ENCODE results near the gene MEGF10.

Gene MEGF10

GRCh38 chr5:127440831-127441230, 150.2 kb downstream of the MEGF10 start:
- TF ChIP-seq EZH2 (IDR thresholded peaks at IDR 0.05; ENCODE audit: borderline replicate concordance, low read depth, low read length, severe bottlenecking) = no peak
- TF ChIP-seq, protein P1, sequence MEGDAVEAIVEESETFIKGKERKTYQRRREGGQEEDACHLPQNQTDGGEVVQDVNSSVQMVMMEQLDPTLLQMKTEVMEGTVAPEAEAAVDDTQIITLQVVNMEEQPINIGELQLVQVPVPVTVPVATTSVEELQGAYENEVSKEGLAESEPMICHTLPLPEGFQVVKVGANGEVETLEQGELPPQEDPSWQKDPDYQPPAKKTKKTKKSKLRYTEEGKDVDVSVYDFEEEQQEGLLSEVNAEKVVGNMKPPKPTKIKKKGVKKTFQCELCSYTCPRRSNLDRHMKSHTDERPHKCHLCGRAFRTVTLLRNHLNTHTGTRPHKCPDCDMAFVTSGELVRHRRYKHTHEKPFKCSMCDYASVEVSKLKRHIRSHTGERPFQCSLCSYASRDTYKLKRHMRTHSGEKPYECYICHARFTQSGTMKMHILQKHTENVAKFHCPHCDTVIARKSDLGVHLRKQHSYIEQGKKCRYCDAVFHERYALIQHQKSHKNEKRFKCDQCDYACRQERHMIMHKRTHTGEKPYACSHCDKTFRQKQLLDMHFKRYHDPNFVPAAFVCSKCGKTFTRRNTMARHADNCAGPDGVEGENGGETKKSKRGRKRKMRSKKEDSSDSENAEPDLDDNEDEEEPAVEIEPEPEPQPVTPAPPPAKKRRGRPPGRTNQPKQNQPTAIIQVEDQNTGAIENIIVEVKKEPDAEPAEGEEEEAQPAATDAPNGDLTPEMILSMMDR (IDR thresholded peaks at IDR 0.05; ENCODE audit: borderline replicate concordance, extremely low read depth, low read length, poor library complexity, severe bottlenecking) = no peak
- no peaks in the 10 kb centered on the region for H3K79me2 ChIP-seq (ENCODE audit: insufficient read depth, low read length)
- H3K36me3 ChIP-seq (ENCODE audit: insufficient read depth, low read length) = no peaks in the 10 kb centered on the region
- no peak overlapping the region for H2AFZ ChIP-seq (ENCODE audit: low read depth, low read length)
- H3K27me3 ChIP-seq (ENCODE audit: insufficient read depth, low read length, poor library complexity) = peaks cover 5% of the 10 kb centered on the region
- no peaks in the 10 kb centered on the region for H4K20me1 ChIP-seq (ENCODE audit: insufficient read depth, low read length)
- no peak overlapping the region for H3K4me3 ChIP-seq (ENCODE audit: low read depth in 1 of 2, low read length in 2 of 2)
- H3K9me3 ChIP-seq (ENCODE audit: insufficient read depth, low read length, severe bottlenecking) = no peaks in the 10 kb centered on the region
- H3K27ac ChIP-seq (ENCODE audit: low read length) = no peak overlapping the region
- ATAC-seq (ENCODE audit: insufficient read depth, low read depth) (no peak), DNase-seq (no peak)
- no peak overlapping the region for H3K4me2 ChIP-seq (ENCODE audit: insufficient read depth, low read length)
- no peaks in the 10 kb centered on the region for H3K4me1 ChIP-seq (ENCODE audit: insufficient read depth, low read length)
- no peak overlapping the region for H3K9ac ChIP-seq (ENCODE audit: low read depth, low read length)

- DNase-seq (no peak), ATAC-seq (ENCODE audit: insufficient read depth, low read depth) (no peak)
- Histone ChIP-seq H3K4me1 (ENCODE audit: insufficient read depth, low read length) (no peaks in the 10 kb centered on the region), H3K4me3 (ENCODE audit: low read depth in 1 of 2, low read length in 2 of 2) (no peak overlapping the region), H3K36me3 (ENCODE audit: insufficient read depth, low read length) (no peaks in the 10 kb centered on the region), H3K4me2 (ENCODE audit: insufficient read depth, low read length) (no peak overlapping the region), H3K27ac (ENCODE audit: low read length) (no peak overlapping the region), H3K9ac (ENCODE audit: low read depth, low read length) (no peak overlapping the region), H2AFZ (ENCODE audit: low read depth, low read length) (no peak overlapping the region), H3K79me2 (ENCODE audit: insufficient read depth, low read length) (no peaks in the 10 kb centered on the region), H4K20me1 (ENCODE audit: insufficient read depth, low read length) (no peaks in the 10 kb centered on the region), H3K27me3 (ENCODE audit: insufficient read depth, low read length, poor library complexity) (peaks cover 5% of the 10 kb centered on the region), H3K9me3 (ENCODE audit: insufficient read depth, low read length, severe bottlenecking) (no peaks in the 10 kb centered on the region)
- TF ChIP-seq, protein P1 (IDR thresholded peaks at IDR 0.05; ENCODE audit: borderline replicate concordance, extremely low read depth, low read length, poor library complexity, severe bottlenecking) = peak; percentile 15
- no peak for TF ChIP-seq EZH2 (IDR thresholded peaks at IDR 0.05; ENCODE audit: borderline replicate concordance, low read depth, low read length, severe bottlenecking)
Measured at GRCh38 chr5:127441799-127442484, 151.3 kb downstream of the MEGF10 start.

- Histone ChIP-seq H3K79me2 (ENCODE audit: insufficient read depth, low read length) (no peaks in the 10 kb centered on the region), H3K9ac (ENCODE audit: low read depth, low read length) (no peak overlapping the region), H3K4me2 (ENCODE audit: insufficient read depth, low read length) (no peak overlapping the region), H2AFZ (ENCODE audit: low read depth, low read length) (no peak overlapping the region), H3K27me3 (ENCODE audit: insufficient read depth, low read length, poor library complexity) (peaks cover 5% of the 10 kb centered on the region), H3K27ac (ENCODE audit: low read length) (no peak overlapping the region), H3K9me3 (ENCODE audit: insufficient read depth, low read length, severe bottlenecking) (no peaks in the 10 kb centered on the region), H4K20me1 (ENCODE audit: insufficient read depth, low read length) (no peaks in the 10 kb centered on the region), H3K4me3 (ENCODE audit: low read depth in 1 of 2, low read length in 2 of 2) (no peak overlapping the region), H3K4me1 (ENCODE audit: insufficient read depth, low read length) (no peaks in the 10 kb centered on the region), H3K36me3 (ENCODE audit: insufficient read depth, low read length) (no peaks in the 10 kb centered on the region)
- ATAC-seq (ENCODE audit: insufficient read depth, low read depth) (no peak), DNase-seq (no peak)
- no peak for TF ChIP-seq EZH2 (IDR thresholded peaks at IDR 0.05; ENCODE audit: borderline replicate concordance, low read depth, low read length, severe bottlenecking)
- TF ChIP-seq, protein P1 (IDR thresholded peaks at IDR 0.05; ENCODE audit: borderline replicate concordance, extremely low read depth, low read length, poor library complexity, severe bottlenecking) = no peak
Measured at GRCh38 chr5:127444171-127444570, 153.6 kb downstream of the MEGF10 start.
